Measurements from ENCODE around the gene AKAP8L. TPM values are rescaled to one million over a fixed set of nuclear protein-coding genes. Genes with fewer than 3 reads are reported as not detected.

Gene AKAP8L, protein sequence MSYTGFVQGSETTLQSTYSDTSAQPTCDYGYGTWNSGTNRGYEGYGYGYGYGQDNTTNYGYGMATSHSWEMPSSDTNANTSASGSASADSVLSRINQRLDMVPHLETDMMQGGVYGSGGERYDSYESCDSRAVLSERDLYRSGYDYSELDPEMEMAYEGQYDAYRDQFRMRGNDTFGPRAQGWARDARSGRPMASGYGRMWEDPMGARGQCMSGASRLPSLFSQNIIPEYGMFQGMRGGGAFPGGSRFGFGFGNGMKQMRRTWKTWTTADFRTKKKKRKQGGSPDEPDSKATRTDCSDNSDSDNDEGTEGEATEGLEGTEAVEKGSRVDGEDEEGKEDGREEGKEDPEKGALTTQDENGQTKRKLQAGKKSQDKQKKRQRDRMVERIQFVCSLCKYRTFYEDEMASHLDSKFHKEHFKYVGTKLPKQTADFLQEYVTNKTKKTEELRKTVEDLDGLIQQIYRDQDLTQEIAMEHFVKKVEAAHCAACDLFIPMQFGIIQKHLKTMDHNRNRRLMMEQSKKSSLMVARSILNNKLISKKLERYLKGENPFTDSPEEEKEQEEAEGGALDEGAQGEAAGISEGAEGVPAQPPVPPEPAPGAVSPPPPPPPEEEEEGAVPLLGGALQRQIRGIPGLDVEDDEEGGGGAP
- total RNA-seq (10 to 100 TPM; 65.3 to 67.1 TPM), polyA plus RNA-seq (10 to 100 TPM; 16.4 to 20.5 TPM)

DNA sequence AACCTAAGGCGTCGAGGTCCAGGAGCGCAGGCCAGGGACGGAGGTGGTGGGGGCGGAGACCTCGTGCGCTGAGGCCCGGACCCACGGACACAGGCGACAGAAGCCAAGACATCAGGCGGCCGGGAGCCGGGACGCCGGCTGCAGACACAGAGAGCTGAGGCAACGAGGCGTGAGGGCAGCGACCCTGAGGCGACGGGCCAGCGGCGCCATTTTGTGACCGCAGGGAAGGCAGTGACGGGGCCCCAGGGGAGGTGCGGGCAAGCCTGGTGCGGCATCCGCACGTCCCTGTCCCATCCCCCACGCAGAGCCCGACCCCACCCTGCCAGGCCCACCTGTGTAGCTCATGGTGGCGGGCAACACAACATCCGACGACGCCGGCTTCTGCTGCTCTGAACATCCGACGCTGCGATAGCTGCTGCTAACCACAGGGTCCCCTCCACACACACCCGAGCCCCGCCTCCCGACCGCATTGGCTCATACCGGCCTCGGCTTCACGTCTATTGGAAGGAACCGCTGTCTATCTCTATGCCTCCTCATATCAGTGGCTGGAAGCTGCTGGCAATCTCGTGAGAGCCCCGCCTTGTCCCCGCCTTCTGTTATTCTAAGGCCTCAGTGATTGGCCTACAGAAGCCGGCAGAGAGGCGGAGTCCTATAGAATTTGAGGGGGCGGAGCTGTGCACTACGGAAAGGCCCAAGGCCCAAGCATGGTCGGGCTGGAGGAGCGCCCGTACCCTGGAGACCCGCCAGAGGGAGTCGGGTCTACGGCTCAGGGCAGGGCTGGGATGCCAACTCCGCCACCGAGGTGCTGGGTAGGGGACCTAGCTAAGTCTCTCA lies at the start of gene AKAP8L:
Gene AKAP8L, minus strand, starts transcription at position 410 of the 834 bp plus-strand sequence. Its CDS starts 65 bp downstream, at position 345.
- TF ChIP-seq, protein P1, sequence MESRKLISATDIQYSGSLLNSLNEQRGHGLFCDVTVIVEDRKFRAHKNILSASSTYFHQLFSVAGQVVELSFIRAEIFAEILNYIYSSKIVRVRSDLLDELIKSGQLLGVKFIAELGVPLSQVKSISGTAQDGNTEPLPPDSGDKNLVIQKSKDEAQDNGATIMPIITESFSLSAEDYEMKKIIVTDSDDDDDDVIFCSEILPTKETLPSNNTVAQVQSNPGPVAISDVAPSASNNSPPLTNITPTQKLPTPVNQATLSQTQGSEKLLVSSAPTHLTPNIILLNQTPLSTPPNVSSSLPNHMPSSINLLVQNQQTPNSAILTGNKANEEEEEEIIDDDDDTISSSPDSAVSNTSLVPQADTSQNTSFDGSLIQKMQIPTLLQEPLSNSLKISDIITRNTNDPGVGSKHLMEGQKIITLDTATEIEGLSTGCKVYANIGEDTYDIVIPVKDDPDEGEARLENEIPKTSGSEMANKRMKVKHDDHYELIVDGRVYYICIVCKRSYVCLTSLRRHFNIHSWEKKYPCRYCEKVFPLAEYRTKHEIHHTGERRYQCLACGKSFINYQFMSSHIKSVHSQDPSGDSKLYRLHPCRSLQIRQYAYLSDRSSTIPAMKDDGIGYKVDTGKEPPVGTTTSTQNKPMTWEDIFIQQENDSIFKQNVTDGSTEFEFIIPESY (IDR thresholded peaks at IDR 0.05): peak; percentile 97
- TF ChIP-seq YY1 (IDR thresholded peaks at IDR 0.05): peak; percentile 97
- peak; percentile 95 to 96 for TF ChIP-seq EGR1 (IDR thresholded peaks at IDR 0.05; ENCODE audit: low read depth in 2 of 2)
- TF ChIP-seq HNF4A (conservative IDR thresholded peaks at IDR 0.05): peak; percentile 30 to 46
- peak; percentile 45 for TF ChIP-seq TAF1 (conservative IDR thresholded peaks at IDR 0.05)
- TF ChIP-seq, protein P2, sequence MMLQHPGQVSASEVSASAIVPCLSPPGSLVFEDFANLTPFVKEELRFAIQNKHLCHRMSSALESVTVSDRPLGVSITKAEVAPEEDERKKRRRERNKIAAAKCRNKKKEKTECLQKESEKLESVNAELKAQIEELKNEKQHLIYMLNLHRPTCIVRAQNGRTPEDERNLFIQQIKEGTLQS (IDR thresholded peaks at IDR 0.05): peak; percentile 60
- TF ChIP-seq, protein P3, sequence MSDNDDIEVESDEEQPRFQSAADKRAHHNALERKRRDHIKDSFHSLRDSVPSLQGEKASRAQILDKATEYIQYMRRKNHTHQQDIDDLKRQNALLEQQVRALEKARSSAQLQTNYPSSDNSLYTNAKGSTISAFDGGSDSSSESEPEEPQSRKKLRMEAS (IDR thresholded peaks at IDR 0.05): peak; percentile 54
- peak in 1 of 2 donors; percentile 66 for TF ChIP-seq GABPA (IDR thresholded peaks at IDR 0.05 in 1 of 2, conservative IDR thresholded peaks at IDR 0.05 in 1 of 2)
- TF ChIP-seq RAD21 (IDR thresholded peaks at IDR 0.05): peak; percentile 73 to 83
- peak; percentile 99 for TF ChIP-seq SP1 (IDR thresholded peaks at IDR 0.05)
- peak; percentile 12 to 55 for TF ChIP-seq RXRA (IDR thresholded peaks at IDR 0.05)
- TF ChIP-seq NR2F2 (IDR thresholded peaks at IDR 0.05): peak; percentile 51
- peak; percentile 15 for TF ChIP-seq FOXA1 (IDR thresholded peaks at IDR 0.05)
- TF ChIP-seq, protein P4, sequence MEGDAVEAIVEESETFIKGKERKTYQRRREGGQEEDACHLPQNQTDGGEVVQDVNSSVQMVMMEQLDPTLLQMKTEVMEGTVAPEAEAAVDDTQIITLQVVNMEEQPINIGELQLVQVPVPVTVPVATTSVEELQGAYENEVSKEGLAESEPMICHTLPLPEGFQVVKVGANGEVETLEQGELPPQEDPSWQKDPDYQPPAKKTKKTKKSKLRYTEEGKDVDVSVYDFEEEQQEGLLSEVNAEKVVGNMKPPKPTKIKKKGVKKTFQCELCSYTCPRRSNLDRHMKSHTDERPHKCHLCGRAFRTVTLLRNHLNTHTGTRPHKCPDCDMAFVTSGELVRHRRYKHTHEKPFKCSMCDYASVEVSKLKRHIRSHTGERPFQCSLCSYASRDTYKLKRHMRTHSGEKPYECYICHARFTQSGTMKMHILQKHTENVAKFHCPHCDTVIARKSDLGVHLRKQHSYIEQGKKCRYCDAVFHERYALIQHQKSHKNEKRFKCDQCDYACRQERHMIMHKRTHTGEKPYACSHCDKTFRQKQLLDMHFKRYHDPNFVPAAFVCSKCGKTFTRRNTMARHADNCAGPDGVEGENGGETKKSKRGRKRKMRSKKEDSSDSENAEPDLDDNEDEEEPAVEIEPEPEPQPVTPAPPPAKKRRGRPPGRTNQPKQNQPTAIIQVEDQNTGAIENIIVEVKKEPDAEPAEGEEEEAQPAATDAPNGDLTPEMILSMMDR (IDR thresholded peaks at IDR 0.05; ENCODE audit: low read depth, low read length, missing input control): peak; percentile 61
- TF ChIP-seq, protein P5, sequence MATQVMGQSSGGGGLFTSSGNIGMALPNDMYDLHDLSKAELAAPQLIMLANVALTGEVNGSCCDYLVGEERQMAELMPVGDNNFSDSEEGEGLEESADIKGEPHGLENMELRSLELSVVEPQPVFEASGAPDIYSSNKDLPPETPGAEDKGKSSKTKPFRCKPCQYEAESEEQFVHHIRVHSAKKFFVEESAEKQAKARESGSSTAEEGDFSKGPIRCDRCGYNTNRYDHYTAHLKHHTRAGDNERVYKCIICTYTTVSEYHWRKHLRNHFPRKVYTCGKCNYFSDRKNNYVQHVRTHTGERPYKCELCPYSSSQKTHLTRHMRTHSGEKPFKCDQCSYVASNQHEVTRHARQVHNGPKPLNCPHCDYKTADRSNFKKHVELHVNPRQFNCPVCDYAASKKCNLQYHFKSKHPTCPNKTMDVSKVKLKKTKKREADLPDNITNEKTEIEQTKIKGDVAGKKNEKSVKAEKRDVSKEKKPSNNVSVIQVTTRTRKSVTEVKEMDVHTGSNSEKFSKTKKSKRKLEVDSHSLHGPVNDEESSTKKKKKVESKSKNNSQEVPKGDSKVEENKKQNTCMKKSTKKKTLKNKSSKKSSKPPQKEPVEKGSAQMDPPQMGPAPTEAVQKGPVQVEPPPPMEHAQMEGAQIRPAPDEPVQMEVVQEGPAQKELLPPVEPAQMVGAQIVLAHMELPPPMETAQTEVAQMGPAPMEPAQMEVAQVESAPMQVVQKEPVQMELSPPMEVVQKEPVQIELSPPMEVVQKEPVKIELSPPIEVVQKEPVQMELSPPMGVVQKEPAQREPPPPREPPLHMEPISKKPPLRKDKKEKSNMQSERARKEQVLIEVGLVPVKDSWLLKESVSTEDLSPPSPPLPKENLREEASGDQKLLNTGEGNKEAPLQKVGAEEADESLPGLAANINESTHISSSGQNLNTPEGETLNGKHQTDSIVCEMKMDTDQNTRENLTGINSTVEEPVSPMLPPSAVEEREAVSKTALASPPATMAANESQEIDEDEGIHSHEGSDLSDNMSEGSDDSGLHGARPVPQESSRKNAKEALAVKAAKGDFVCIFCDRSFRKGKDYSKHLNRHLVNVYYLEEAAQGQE (IDR thresholded peaks at IDR 0.05): peak; percentile 77
- no peak for TF ChIP-seq HNF4G (IDR thresholded peaks at IDR 0.05)
- peak; percentile 40 for TF ChIP-seq FOXA2 (IDR thresholded peaks at IDR 0.05)
- no peak for TF ChIP-seq JUND (IDR thresholded peaks at IDR 0.05)

More for the DNA sequence above, at the start of gene AKAP8L:
- H3K9me3 ChIP-seq (ENCODE audit: control insufficient read depth in 4 of 4, low read length in 3 of 4): no peaks in the 10 kb centered on the region
- H3K4me3 ChIP-seq (ENCODE audit: low read depth in 1 of 3, low read length in 3 of 3): peak within 1 kb of the TSS; percentile 77 to 92 (median 91)
- H3K27me3 ChIP-seq (ENCODE audit: control insufficient read depth in 4 of 4, insufficient read depth in 4 of 4, low read length in 3 of 4): no peaks in the 10 kb centered on the region
- under 1% methylated on average over 61 of the region's 61 CpGs for WGBS
- H3K9ac ChIP-seq (ENCODE audit: low read depth in 1 of 2, low read length in 2 of 2): peak within 1 kb of the TSS; percentile 66 to 89
- peaks cover 0 to 11% (median 8%) of the 10 kb centered on the region in 4 donors for H3K36me3 ChIP-seq (ENCODE audit: control insufficient read depth in 4 of 4, insufficient read depth in 3 of 4, low read depth in 1 of 4, low read length in 3 of 4)
- H3K27ac ChIP-seq (ENCODE audit: low read depth in 1 of 2, low read length in 2 of 2): peak within 1 kb of the TSS; percentile 87 to 91
- peaks cover 12 to 48% (median 38%) of the 10 kb centered on the region in 4 donors for H3K4me1 ChIP-seq (ENCODE audit: control insufficient read depth in 4 of 4, insufficient read depth in 4 of 4, low read length in 3 of 4)
- DNase-seq (ENCODE audit: low spot score): peak; percentile 98
